HG02973 (cell line): ENCODE results near the gene FOXN3.
"Not testable (repeated sequence)": the region's sequence is repeated elsewhere in the genome, so short reads cannot be mapped to it uniquely, and the experiment has no call there.

Experiments used
- ATAC-seq: cut with Tn5 transposase; IDR thresholded peaks from one replicate; pipeline ENCODE4 v1.9.1; 2021; ENCODE audit warnings: moderate library complexity; ENCODE audit not compliant: unreplicated experiment

Gene FOXN3

DNA sequence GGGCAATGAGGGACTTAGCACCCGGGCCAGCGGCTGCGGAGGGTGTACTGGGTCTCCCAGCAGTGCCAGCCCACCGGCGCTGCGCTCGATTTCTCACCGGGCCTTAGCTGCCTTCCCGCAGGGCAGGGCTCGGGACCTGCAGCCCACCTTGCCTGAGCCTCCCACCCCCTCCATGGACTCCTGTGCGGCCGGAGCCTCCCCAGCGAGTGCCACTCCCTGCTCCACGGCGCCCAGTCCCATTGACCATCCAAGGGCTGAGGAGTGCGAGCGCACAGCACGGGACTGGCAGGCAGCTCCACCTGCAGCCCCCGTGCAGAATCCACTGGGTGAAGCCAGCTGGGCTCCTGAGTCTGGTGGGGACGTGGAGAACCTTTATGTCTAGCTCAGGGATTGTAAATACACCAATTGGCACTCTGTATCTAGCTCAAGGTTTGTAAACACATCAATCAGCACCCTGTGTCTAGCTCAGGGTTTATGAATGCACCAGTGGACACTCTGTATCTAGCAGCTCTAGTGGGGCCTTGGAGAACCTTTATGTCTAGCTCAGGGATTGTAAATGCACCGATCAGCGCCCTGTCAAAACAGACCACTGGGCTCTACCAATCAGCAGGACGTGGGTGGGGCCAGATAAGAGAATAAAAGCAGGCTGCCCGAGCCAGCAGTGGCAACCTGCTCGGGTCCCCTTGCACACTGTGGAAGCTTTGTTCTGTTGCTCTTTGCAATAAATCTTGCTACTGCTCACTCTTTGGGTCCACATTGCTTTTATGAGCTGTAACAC is 305.1 kb downstream of the FOXN3 start:
- not testable (repeated sequence) for ATAC-seq

GRCh38 chr14:89111232-89111631 is 305.8 kb downstream of the FOXN3 start:
- ATAC-seq, result not testable (repeated sequence)

DNA sequence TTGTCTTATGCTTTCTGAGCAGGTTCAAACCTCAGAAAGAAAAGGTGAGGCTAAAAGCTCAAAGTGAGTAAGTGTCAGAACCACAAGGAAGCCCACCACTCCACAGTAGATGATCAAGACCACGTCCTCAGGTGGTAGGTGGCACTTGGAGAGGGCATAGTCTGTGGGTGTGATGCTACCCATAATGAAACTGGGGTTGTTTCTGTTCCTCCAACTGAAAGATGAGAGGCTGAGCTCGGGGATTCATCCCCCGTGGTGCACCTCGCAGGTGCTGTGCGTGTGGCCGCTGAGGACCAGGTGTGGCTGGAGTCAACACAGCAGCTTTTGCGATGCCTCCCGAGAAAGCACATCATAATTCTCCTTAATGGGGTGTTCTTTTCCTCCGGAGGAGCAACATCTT is 306.9 kb downstream of the FOXN3 start:
- ATAC-seq, result no peak

- no peak for ATAC-seq
These were observed 308.4 kb downstream of the FOXN3 start for GRCh38 chr14:89108608-89109007.

DNA sequence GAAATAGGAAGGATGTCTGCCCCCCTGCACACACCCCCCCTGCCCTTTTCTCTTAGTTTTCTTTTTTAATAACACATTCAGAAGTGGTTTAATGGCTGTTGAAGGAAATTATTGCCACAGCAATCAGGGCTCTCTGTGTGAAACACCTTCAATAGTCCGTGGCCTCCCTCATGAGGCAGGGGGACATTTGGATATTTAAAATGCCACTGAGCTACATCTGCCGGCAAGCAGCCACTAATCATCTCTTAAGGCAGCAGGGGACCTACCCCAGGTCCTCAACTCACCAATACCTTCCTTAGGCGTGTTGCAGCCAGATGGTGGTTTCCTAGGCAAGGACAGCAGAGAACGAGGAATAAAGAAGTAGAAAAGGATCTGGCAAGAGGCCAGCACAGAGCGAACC is 309.4 kb downstream of the FOXN3 start:
- no peak for ATAC-seq
